GM12891 (cell line): Measurements from ENCODE around the gene FCAMR.

Experiments
- POLR2A ChIP-seq: IDR thresholded peaks from 2 replicates; pipeline ENCODE4 v1.6.1; 2011; ENCODE audit warnings: low read depth, low read length, control low read depth
- POLR2AphosphoS5 ChIP-seq: IDR thresholded peaks from 2 replicates; pipeline ENCODE4 v1.6.1; 2011; ENCODE audit warnings: low read depth, low read length, control low read depth
- SPI1 ChIP-seq: IDR thresholded peaks from 2 replicates; pipeline ENCODE4 v1.6.1; 2011; ENCODE audit warnings: low read depth, low read length, control low read depth
- TAF1 ChIP-seq: IDR thresholded peaks from 2 replicates; pipeline ENCODE4 v1.6.1; 2011; ENCODE audit warnings: low read depth, low read length, control low read depth

- TF ChIP-seq SPI1 (no peak), TAF1 (no peak), POLR2A (no peak), POLR2AphosphoS5 (no peak)
Measured at GRCh38 chr1:206958144-206958543, 12.1 kb downstream of the FCAMR start.
